ENCODE results near the gene CCNYL1. TPM values are rescaled to one million over a fixed set of nuclear protein-coding genes. Genes with fewer than 3 reads are reported as not detected.

The CCNYL1 gene
- total RNA-seq, 4 donors from 2014 or later, result 3.3 to 10.1 (median 7.1) TPM

DNA sequence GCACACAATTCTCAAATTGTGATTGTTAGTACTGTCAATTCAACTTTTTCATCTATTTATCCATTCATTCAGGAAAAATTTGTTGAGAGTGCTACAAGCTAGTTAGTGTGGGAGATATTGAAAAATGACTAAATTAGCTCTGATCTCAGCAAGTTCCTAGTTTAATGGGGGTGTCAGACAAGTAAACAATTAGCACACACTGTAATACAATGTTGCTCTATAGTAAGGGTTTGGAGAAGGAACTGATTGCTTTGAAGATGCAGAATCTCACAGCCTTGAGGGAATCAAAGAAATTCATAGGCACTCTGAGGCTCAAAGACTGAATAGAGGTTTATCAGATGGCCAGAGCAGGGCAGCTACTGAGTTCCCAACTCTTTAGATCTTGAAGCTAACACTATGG, 6.8 kb upstream of the CCNYL1 start:
- H3K27me3 ChIP-seq, result no peaks in the 10 kb centered on the region
- H3K4me1 ChIP-seq, result no peaks in the 10 kb centered on the region
- H3K36me3 ChIP-seq, result no peaks in the 10 kb centered on the region
- no peak overlapping the region for H3K4me3 ChIP-seq
- no peak for TF ChIP-seq POLR2A (IDR thresholded peaks at IDR 0.05)
- no peak for TF ChIP-seq CTCF (IDR thresholded peaks at IDR 0.05 in 4 of 5, conservative IDR thresholded peaks at IDR 0.05 in 1 of 5)
- DNase-seq (no peak), ATAC-seq (no peak)
- H3K27ac ChIP-seq, result no peak overlapping the region
- H3K9me3 ChIP-seq, result no peaks in the 10 kb centered on the region
- intact Hi-C loops (cut with DNase I; ENCODE audit: low total_unique reads), result no loop called here
- in situ Hi-C loops (cut with MboI; ENCODE audit: low sequenced_read_pairs in 4 of 4), result loop anchor here in 3 of 4 donors (10.0 to 25.0 kb wide), 2 partner anchors 70 to 167 kb away; partner anchors contain the start of gene CREB1 (in 2 of the 3)

DNA sequence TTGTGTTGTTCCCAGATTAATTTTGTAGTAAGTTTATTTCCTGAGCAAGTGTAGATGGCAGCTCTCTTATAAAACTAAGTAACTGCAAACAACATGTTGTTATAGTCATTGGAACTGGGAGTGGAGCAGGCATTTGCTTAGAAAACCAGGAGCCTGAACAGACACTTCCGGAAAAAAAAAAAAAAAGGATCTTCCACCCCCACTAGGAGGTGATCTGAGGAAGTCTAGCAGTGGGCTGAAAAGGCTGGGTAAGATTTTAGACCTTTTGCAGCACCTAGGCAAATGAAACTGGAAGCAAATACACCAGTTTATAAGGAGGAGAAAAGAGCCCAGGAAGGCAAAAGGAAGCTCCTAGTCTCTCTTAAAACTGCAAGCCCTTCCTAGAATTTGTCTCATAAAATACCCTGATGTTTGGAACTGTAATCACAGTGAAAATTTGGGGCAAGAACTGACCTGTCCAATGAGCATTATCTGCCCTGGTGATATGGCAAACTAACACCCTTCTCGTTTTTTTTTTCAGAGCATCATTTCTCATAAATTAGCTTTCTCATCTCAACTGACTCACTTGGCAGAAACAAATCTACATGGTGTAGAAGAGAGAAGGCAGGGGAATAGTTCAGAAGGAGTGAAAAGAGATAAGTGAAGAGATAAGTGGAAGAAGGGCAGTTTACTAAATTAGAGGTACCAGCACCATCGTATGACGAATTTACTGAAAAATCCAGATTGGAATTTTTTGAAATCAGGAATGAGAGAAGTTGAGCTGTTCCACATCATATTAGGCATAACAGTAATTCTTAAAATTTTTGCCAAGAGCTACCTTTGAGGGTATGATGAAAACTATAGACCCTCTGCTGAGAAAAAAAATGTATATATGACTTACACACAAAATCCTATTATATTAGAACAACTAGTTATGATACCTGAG, 4.2 kb upstream of the CCNYL1 start:
- no peak for TF ChIP-seq CTCF (IDR thresholded peaks at IDR 0.05 in 4 of 5, conservative IDR thresholded peaks at IDR 0.05 in 1 of 5)
- TF ChIP-seq POLR2A (IDR thresholded peaks at IDR 0.05), result no peak
- H3K27ac ChIP-seq, result no peak overlapping the region
- intact Hi-C loops (cut with DNase I; ENCODE audit: low total_unique reads), result no loop called here
- in situ Hi-C loops (cut with MboI; ENCODE audit: low sequenced_read_pairs in 4 of 4), result loop anchor here in 3 of 4 donors (10.0 to 25.0 kb wide), 2 partner anchors 72 to 170 kb away; partner anchors contain the start of gene CREB1 (in 2 of the 3)
- no peak overlapping the region for H3K4me3 ChIP-seq
- no peaks in the 10 kb centered on the region for H3K36me3 ChIP-seq
- H3K27me3 ChIP-seq, result no peaks in the 10 kb centered on the region
- H3K4me1 ChIP-seq, result peaks cover 5 to 8% of the 10 kb centered on the region in 2 donors
- ATAC-seq (no peak), DNase-seq (no peak)
- H3K9me3 ChIP-seq, result no peaks in the 10 kb centered on the region

DNA sequence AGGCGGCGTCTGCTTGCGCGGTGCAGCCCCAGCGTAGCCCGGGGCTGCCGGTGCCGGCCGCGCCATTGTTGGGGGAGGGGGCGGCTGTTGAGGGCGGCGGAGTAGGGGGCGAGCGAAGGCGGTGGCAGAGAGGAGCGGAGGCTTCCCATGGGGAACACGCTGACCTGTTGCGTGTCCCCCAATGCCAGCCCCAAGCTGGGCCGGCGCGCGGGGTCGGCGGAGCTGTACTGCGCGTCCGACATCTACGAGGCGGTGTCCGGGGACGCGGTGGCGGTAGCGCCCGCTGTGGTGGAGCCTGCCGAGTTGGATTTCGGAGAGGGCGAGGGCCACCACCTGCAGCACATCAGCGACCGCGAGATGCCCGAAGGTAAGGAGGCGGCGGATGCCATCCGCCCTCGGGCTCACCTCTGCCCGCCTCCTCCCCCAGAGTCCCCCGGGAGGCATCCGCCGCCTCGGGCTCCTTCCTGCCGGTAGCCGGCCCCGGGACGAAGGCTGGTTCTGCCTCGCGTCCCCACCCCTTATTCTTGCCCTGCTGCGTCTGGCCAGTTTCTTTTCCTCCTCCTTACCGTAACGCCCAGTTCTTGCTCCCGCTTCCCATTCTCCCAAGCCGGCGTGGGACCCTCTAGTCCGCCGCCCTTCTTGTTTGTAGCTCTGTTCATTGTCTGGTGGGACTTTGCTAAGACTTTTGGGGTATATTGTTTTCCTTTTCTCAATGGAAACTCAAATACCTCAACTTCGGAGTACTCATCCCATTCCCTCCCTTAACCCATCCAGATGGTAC, 500 bp downstream of the CCNYL1 start:
- Histone ChIP-seq H3K4me3 (peak overlapping the region; percentile 79 to 95 (median 89)), H3K36me3 (no peaks in the 10 kb centered on the region), H3K4me1 (peaks cover 18 to 19% of the 10 kb centered on the region in 2 donors), H3K9me3 (no peaks in the 10 kb centered on the region), H3K27me3 (no peaks in the 10 kb centered on the region), H3K27ac (peak overlapping the region; percentile 76 to 88 (median 80))
- peak; percentile 32 to 34 for ATAC-seq
- DNase-seq, result peak; percentile 7 to 28
- intact Hi-C loops (cut with DNase I; ENCODE audit: low total_unique reads), result loop anchor here (1.0 to 10.0 kb wide), 4 partner anchors 57 to 553 kb away; partner anchors contain the start of genes FZD5, METTL21A and PIKFYVE
- in situ Hi-C loops (cut with MboI; ENCODE audit: low sequenced_read_pairs in 4 of 4), result loop anchor here in 2 of 4 donors (10.0 to 25.0 kb wide), 2 partner anchors 87 to 175 kb away; partner anchors contain the start of genes CREB1 (in 2 of the 2) and METTL21A (in 1 of the 2)
- TF ChIP-seq CTCF (IDR thresholded peaks at IDR 0.05 in 4 of 5, conservative IDR thresholded peaks at IDR 0.05 in 1 of 5), result no peak
- no peak for TF ChIP-seq POLR2A (IDR thresholded peaks at IDR 0.05)

GRCh38 chr2:207716056-207716455, 4.6 kb downstream of the CCNYL1 start:
- ATAC-seq, result no peak
- Histone ChIP-seq H3K27ac (no peak overlapping the region), H3K9me3 (no peaks in the 10 kb centered on the region), H3K4me1 (peaks cover 11 to 15% of the 10 kb centered on the region in 2 donors), H3K4me3 (no peak overlapping the region), H3K36me3 (no peaks in the 10 kb centered on the region), H3K27me3 (no peaks in the 10 kb centered on the region)
- intact Hi-C loops (cut with DNase I; ENCODE audit: low total_unique reads), result loop anchor here (10.0 kb wide), 1 partner anchor 549 kb away; the partner anchor contains the start of gene PIKFYVE
- in situ Hi-C loops (cut with MboI; ENCODE audit: low sequenced_read_pairs in 4 of 4), result loop anchor here in 2 of 4 donors (10.0 to 25.0 kb wide), 2 partner anchors 91 to 179 kb away; partner anchors contain the start of genes CREB1 (in 2 of the 2) and METTL21A (in 1 of the 2)
- TF ChIP-seq CTCF (IDR thresholded peaks at IDR 0.05 in 4 of 5, conservative IDR thresholded peaks at IDR 0.05 in 1 of 5) (no peak), POLR2A (IDR thresholded peaks at IDR 0.05) (no peak)
- DNase-seq, result no peak
